ENCODE data around the gene FMNL3.

The FMNL3 gene

DNA sequence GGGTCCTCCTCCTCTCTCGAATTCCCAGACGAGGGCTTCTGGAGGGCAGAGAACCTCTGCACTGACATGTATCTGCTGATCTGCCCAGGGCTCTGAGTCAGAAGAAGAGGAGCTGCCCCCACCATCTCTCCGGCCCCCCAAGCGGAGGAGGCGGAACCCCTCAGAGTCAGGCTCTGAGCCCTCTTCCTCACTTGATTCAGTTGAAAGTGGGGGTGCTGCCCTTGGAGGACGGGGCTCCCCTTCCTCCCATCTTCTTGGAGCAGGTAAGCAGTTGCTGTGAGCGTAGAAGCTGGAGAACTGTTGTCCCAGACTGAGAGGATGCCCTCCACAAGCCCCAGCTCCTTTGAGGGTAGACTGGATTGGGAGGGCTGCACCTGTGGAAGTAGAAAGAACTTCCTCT is 64.1 kb downstream of the FMNL3 start:
- Mint-ChIP-seq H3K4me3 (no peak overlapping the region), H3K4me1 (peaks cover 31% of the 10 kb centered on the region), H3K27ac (peak overlapping the region; percentile 91), H3K9me3 (no peaks in the 10 kb centered on the region), H3K36me3 (peaks cover 50% of the 10 kb centered on the region)
- DNase-seq (ENCODE audit: low spot score in 2 of 2): no peak
- ATAC-seq: no peak

DNA sequence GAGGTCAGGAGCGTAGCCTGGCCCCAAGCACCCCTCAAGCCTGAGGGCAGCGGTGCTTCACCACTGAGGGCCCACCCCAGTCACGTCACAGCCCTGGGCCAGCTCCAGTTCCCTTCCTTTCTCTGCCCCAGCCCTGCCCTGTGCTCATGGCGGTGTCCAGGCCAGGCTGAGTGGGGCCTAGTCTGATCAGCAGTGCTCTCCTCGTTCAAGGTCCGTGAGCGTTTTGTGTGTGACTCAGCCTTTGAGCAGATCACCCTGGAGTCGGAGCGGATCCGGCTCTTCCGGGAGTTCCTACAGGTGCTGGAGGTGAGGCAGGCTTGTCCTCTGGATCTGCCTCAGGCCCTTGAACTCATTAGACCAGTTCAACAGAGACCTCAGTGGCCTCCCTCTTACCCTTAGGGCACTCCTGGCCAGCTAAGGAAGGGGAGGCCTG is 64.8 kb downstream of the FMNL3 start:
- DNase-seq (ENCODE audit: low spot score in 2 of 2): no peak
- Mint-ChIP-seq H3K4me1 (peaks cover 30% of the 10 kb centered on the region), H3K9me3 (no peaks in the 10 kb centered on the region), H3K27ac (peak overlapping the region; percentile 58), H3K36me3 (peaks cover 44% of the 10 kb centered on the region), H3K4me3 (no peak overlapping the region)
- no peak for ATAC-seq

DNA sequence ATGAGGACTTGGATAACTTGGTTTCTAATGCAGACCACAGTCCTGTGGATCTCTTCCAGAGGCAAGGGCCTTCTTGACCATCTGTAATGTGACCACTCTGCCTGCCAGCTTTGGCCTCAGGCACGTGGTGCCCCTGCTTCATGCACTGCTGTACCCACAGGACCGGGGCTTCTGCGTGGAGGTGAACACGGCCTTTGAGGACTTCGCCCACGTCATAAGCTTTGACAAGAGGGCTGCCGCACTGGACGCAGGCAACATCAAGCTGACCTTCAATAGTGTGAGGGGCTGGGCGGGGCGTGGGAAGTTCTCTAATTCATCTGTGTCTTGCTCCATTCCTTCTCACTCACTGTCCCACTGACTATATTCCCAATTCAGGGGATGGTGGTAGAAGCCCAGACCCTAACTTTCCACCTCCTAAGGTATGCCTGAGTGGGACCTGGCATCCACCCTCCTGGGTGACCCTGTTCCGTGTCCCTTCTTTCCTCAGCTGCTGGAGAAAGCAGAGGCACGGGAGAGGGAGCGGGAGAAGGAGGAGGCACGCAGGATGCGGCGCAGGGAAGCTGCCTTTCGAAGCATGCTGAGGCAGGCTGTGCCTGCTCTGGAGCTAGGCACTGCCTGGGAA is 65.3 kb downstream of the FMNL3 start:
- Mint-ChIP-seq H3K4me1 (peaks cover 35% of the 10 kb centered on the region), H3K36me3 (peaks cover 46% of the 10 kb centered on the region), H3K9me3 (no peaks in the 10 kb centered on the region), H3K27ac (peak overlapping the region; percentile 58), H3K4me3 (no peak overlapping the region)
- DNase-seq (ENCODE audit: low spot score in 2 of 2) (no peak), ATAC-seq (no peak)

DNA sequence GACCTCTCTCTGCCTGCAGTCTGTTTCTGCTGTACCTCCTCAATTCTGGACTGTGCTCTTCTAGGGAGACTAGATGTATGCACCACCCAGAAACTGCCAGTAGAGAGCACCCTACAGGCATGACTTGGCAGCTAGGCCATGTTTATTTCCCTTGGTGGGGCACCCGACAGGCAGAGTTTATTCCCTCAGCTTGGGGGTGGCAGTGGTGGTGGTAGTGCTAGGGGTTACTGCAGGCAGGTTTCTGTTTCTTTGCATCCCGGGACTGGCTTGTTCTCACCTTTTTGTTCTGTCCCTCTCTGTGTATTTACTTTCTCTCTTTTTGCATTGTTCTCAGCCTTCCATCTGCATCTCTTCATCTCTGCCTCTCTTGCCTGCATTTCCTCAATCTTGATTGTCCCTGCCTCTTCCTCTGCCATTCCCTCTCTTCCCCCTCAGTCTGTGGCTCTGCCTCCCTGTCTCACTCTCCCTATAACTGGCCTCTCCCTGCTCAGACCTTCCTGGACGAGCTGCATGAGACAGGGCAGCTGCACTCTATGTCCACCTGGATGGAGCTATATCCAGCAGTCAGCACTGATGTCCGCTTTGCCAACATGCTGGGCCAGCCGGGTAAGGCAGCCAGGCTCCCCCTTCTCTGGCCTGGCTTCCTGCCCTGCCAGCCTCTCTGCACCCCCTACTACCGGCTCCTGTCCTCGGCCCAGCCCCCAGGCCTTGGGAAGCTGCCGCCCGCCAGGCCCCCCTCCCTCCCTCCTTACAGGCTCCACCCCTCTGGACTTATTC is 70.0 kb downstream of the FMNL3 start:
- no peaks in the 10 kb centered on the region for H3K9me3 Mint-ChIP-seq
- H3K36me3 Mint-ChIP-seq: peaks cover 18% of the 10 kb centered on the region
- ATAC-seq: peak; percentile 84
- H3K4me3 Mint-ChIP-seq: no peak overlapping the region
- peak in 1 of 2 donors; percentile 71 for DNase-seq (ENCODE audit: low spot score in 2 of 2)
- H3K27ac Mint-ChIP-seq: peak overlapping the region; percentile 80
- H3K4me1 Mint-ChIP-seq: peaks cover 30% of the 10 kb centered on the region

DNA sequence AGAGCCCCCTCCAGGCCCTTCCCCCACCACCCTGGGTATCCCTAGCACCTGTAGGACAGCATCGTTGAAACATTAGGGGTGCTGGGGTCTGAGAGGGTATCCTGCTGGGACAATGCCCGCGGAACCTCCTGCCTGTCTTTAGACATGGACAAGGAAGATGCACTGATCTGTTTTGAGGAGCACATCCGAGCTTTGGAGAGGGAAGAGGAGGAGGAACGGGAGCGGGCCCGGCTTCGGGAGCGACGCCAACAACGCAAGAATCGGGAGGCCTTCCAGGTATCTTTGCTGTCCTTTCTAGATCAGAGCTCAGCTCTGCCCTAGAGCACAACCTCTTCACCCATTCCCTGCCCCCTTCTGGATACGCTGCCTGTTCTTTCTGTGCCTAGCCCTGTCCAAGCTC is 70.6 kb downstream of the FMNL3 start:
- peaks cover 18% of the 10 kb centered on the region for H3K36me3 Mint-ChIP-seq
- ATAC-seq (no peak), DNase-seq (ENCODE audit: low spot score in 2 of 2) (no peak)
- no peak overlapping the region for H3K4me3 Mint-ChIP-seq
- no peaks in the 10 kb centered on the region for H3K9me3 Mint-ChIP-seq
- peak overlapping the region; percentile 80 for H3K27ac Mint-ChIP-seq
- peaks cover 30% of the 10 kb centered on the region for H3K4me1 Mint-ChIP-seq

- DNase-seq (ENCODE audit: low spot score in 2 of 2) (no peak), ATAC-seq (no peak)
- H3K4me3 Mint-ChIP-seq: no peak overlapping the region
- H3K27ac Mint-ChIP-seq: peak overlapping the region; percentile 40
- peaks cover 30% of the 10 kb centered on the region for H3K4me1 Mint-ChIP-seq
- H3K36me3 Mint-ChIP-seq: peaks cover 18% of the 10 kb centered on the region
- H3K9me3 Mint-ChIP-seq: no peaks in the 10 kb centered on the region
Observed at GRCh38 chr12:49635656-49636055, 71.5 kb downstream of the FMNL3 start.

DNA sequence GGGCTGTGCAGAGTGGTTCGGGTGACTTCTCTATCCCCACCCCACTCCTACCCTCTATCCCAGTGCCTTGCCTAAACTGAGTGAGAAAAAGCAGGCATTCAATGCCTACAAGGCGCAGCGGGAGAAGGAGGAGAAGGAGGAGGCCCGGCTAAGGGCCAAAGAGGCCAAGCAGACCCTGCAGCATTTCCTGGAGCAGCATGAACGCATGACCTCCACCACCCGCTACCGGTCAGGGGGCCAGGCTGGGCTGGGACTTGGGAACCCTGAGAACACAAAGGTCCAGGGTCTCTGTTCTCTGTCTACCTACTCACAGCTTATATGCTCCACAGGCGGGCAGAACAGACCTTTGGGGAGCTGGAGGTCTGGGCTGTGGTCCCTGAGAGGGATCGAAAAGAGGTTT is 72.2 kb downstream of the FMNL3 start:
- DNase-seq (ENCODE audit: low spot score in 2 of 2): no peak
- Mint-ChIP-seq H3K27ac (peak overlapping the region; percentile 64), H3K36me3 (peaks cover 18% of the 10 kb centered on the region), H3K4me3 (no peak overlapping the region), H3K9me3 (no peaks in the 10 kb centered on the region), H3K4me1 (peaks cover 30% of the 10 kb centered on the region)
- no peak for ATAC-seq

GRCh38 chr12:49633703-49634345 is 73.4 kb downstream of the FMNL3 start:
- Mint-ChIP-seq H3K4me3 (no peak overlapping the region), H3K4me1 (peaks cover 23% of the 10 kb centered on the region), H3K27ac (peak overlapping the region; percentile 76), H3K36me3 (peaks cover 18% of the 10 kb centered on the region), H3K9me3 (no peaks in the 10 kb centered on the region)
- DNase-seq (ENCODE audit: low spot score in 2 of 2) (no peak), ATAC-seq (peak; percentile 27)

- Mint-ChIP-seq H3K27ac (peak overlapping the region; percentile 76), H3K4me1 (peaks cover 23% of the 10 kb centered on the region), H3K9me3 (no peaks in the 10 kb centered on the region), H3K4me3 (no peak overlapping the region), H3K36me3 (peaks cover 18% of the 10 kb centered on the region)
- no peak for DNase-seq (ENCODE audit: low spot score in 2 of 2)
- ATAC-seq: no peak
Observed at GRCh38 chr12:49632986-49633702, 74.1 kb downstream of the FMNL3 start.

GRCh38 chr12:49632401-49632800 is 74.8 kb downstream of the FMNL3 start:
- ATAC-seq (no peak), DNase-seq (ENCODE audit: low spot score in 2 of 2) (no peak)
- H3K9me3 Mint-ChIP-seq: no peaks in the 10 kb centered on the region
- H3K27ac Mint-ChIP-seq: peak overlapping the region; percentile 2
- H3K4me1 Mint-ChIP-seq: peaks cover 22% of the 10 kb centered on the region
- peaks cover 17% of the 10 kb centered on the region for H3K36me3 Mint-ChIP-seq
- H3K4me3 Mint-ChIP-seq: no peak overlapping the region

DNA sequence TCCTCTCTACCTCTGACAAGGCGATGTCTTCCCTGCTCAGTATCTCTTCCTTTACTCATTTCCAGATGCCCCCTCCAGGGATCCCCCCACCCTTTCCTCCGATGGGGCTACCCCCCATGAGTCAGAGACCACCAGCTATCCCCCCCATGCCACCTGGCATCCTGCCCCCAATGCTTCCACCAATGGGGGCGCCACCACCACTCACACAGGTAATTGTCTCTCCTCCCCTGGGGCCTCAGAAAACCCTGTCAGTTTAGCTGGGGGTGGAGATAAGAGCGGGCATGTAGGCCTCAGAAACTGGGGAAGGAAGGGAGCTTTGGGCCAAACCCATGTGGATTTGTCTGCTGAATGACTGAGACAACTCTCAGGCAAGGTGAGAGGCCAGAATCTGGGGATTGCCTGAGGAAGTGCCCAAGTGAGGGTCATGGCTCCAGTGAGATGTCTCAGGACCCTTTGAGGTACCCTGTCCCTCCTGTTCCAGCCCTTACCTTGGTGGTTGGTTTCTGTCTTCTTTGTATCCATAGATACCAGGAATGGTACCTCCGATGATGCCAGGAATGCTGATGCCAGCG is 75.8 kb downstream of the FMNL3 start:
- no peak for DNase-seq (ENCODE audit: low spot score in 2 of 2)

DNA sequence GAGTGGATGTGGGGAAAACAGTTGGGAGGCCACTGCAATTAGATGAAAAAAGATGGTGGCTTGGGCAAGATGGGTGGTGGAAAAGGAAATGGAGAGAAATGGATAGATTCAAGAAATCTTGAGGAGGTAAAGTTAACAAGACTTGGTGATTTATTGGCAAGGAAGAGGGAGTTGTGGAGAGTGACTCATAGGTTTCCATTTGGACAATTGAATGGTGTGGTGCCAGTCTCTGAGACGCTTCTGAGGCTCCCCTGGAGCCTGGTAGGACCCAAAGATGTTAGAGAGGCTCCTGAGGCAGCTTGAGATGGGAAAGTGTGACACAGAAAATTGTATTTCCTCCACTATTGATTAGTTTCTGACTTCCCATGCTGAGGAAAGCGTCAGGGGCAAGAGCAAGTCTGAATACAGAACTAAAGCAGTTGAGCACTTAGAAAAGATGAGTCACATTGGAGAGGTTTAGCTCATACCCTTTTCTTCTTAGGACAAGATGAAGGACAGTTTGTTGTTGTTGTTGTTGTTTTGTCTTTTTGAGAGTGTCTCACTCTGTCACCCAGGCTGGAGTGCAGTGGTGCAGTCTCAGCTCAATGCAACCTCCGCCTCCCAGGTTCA is 79.3 kb downstream of the FMNL3 start:
- ATAC-seq: no peak
- Mint-ChIP-seq H3K4me3 (no peak overlapping the region), H3K4me1 (peaks cover 2% of the 10 kb centered on the region), H3K27ac (no peak overlapping the region), H3K36me3 (no peaks in the 10 kb centered on the region), H3K9me3 (no peaks in the 10 kb centered on the region)
- no peak for DNase-seq (ENCODE audit: low spot score in 2 of 2)

More for the DNA sequence above, 75.8 kb downstream of the FMNL3 start:
- Mint-ChIP-seq H3K4me3 (no peak overlapping the region), H3K36me3 (peaks cover 12% of the 10 kb centered on the region), H3K4me1 (peaks cover 13% of the 10 kb centered on the region), H3K9me3 (no peaks in the 10 kb centered on the region), H3K27ac (peak overlapping the region; percentile 33)
- no peak for ATAC-seq

DNA sequence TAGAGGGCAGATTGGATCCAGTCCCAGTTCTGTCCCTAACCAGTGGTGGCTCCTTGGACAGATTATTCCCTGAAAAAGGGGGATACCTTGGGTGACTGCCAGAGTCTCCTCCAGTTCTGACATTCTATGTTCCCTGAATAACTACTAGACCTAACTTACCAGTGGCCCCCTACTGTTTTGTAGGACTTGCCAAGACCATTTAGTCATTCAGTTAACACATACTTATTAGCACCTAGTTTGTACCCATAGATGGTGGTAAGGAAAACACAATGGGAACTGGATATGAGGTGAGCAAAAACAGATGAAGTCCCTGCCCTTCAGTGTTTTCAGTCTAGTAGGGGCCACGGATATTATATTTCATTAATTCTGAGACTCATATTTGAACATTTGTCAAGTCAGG is 80.4 kb downstream of the FMNL3 start:
- H3K4me3 Mint-ChIP-seq: no peak overlapping the region
- no peak for ATAC-seq
- H3K9me3 Mint-ChIP-seq: no peaks in the 10 kb centered on the region
- peaks cover 9% of the 10 kb centered on the region for H3K36me3 Mint-ChIP-seq
- H3K4me1 Mint-ChIP-seq: peaks cover 9% of the 10 kb centered on the region
- DNase-seq (ENCODE audit: low spot score in 2 of 2): no peak
- H3K27ac Mint-ChIP-seq: no peak overlapping the region

DNA sequence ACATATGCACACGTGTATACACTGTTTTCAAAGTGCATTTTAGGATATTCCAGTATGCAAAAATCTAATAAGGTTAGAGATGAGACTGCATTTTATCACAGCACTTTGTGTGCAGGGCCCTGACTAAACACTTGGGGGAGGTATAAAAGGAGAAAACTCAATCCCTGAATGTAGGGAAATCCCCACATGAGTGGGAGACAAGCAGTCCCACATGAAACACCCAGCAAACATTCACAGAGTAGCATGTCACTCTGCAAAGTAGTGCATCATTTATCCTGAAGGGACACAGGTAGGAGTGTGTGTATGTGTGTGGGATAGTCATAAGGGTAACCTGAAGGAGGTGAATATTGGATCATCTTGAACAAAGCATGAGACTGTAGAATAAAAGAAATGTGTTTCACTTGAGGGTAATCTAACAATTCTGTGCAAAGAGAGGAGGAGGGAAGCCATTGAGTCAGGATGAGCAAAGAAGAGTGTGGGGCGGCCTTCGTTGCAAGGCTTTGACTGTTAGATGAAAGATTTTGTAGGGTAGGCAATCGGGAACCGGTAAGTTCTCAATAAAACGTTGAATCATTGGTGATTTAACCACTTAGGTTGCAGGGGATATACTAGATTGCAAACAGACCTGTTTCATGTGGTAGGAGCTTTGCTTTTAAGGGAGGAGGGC is 80.9 kb downstream of the FMNL3 start:
- H3K27ac Mint-ChIP-seq: no peak overlapping the region

More for the DNA sequence above, 80.9 kb downstream of the FMNL3 start:
- peak; percentile 22 for ATAC-seq
- DNase-seq (ENCODE audit: low spot score in 2 of 2): no peak
- H3K9me3 Mint-ChIP-seq: no peaks in the 10 kb centered on the region
- peaks cover 14% of the 10 kb centered on the region for H3K4me1 Mint-ChIP-seq
- H3K36me3 Mint-ChIP-seq: peaks cover 9% of the 10 kb centered on the region
- no peak overlapping the region for H3K4me3 Mint-ChIP-seq
